Psoas muscle (tissue), 8 donors: ENCODE data around the gene KCNK7. TPM values are rescaled to one million over a fixed set of nuclear protein-coding genes. Genes with fewer than 3 reads are reported as not detected.
A peak's percentile ranks its signal among the peaks of the same experiment; 100 is the strongest.

ENCODE experiments used
- ATAC-seq, 4 donors: fragments of 200-7000 bp; cut with Tn5 transposase; one replicate each; pipeline ENCODE4 v1.9.1; 2020; ENCODE audit warnings: moderate library complexity in 3 of 4, mild to moderate bottlenecking in 2 of 4
- DNase-seq, 2 donors: peaks; one replicate each; pipeline ENCODE4 v3.0.0-alpha.2; 2020
- H3K27ac ChIP-seq: fragments of 200-600 bp; one replicate; pipeline ENCODE4 v1.8.0; 2022
- H3K27me3 ChIP-seq, 3 donors: fragments of 200-600 bp in 1 of 3; one replicate each; pipeline versions ENCODE4 v1.6.1 to v1.8.0; 2013 to 2022; ENCODE audit warnings: low read length in 2 of 3, mild to moderate bottlenecking in 2 of 3, moderate library complexity in 1 of 3; ENCODE audit not compliant: insufficient read depth in 3 of 3
- H3K36me3 ChIP-seq, 2 donors: fragments of 200-600 bp in 1 of 2; one replicate each; pipeline versions ENCODE4 v1.6.1 to v1.8.0; 2013 to 2022; ENCODE audit warnings: low read depth in 1 of 2, mild to moderate bottlenecking in 1 of 2, moderate library complexity in 1 of 2; ENCODE audit not compliant: insufficient read depth in 1 of 2
- H3K4me1 ChIP-seq: fragments of 200-600 bp; one replicate; pipeline ENCODE4 v1.8.0; 2022
- H3K4me3 ChIP-seq: fragments of 200-600 bp; one replicate; pipeline ENCODE4 v1.8.0; 2022; ENCODE audit warnings: mild to moderate bottlenecking
- H3K9me3 ChIP-seq: fragments of 200-600 bp; one replicate; pipeline ENCODE4 v1.8.0; 2022
- WGBS, 3 donors: extraction: QIAGEN DNeasy Blood & Tissue Kit; methylation state at CpG; one replicate each; pipeline versions ENCODE4 v1.1.6 to v1.1.7; 2013; 5-methylcytosine and 5-hydroxymethylcytosine counted together
- intact Hi-C, 2 donors: fragments of 100-400 bp; cut with DNase I; formaldehyde crosslinking; loops; one replicate each; pipeline versions ENCODE4 v1.11.0 to v1.14.2; 2022
- polyA plus RNA-seq, 3 donors: library from polyadenylated mRNA; stranded (reverse); fragments of 200-250 nt; gene quantifications; one replicate each; pipeline ENCODE4 v1.2.3, GENCODE V29; 2013
- total RNA-seq, 4 donors: library from RNA; stranded (reverse); fragmentation: NEBNext Ultra II Directional in 2 of 4; extraction: Animal tissue kit (Norgen Biotek cat#: 25700) in 2 of 4; gene quantifications; one replicate each; pipeline versions ENCODE4 v1.2.1 to v1.2.4, GENCODE V29; 2021 to 2023
- TF ChIP-seq, protein P1 (sequence below): fragments of 200-600 bp; IDR thresholded peaks from one replicate; pipeline ENCODE4 v1.8.0; 2022; ENCODE audit warnings: antibody characterized with exemption
- donor health status: healthy with polysubstance abuse.
- donor health status: DM: no; HTN: no; CAD: no; lungs with moderate emphysema.
- donor health status: Bipolar disorder and iron deficiency.
- donor health status: healthy.
- donor health status: DM: yes; HTN: yes; CAD: no.
- donor health status: DM: no; HTN: no; CAD: no.
- donor health status: DM: no; HTN: no; CAD: no.
- donor health status: DM: yes; HTN: yes; CAD: no.

KCNK7 gene
- total and polyA plus RNA-seq, 7 donors = 0.19 to 1.4 (median 0.41) TPM; not detected in 1

DNA sequence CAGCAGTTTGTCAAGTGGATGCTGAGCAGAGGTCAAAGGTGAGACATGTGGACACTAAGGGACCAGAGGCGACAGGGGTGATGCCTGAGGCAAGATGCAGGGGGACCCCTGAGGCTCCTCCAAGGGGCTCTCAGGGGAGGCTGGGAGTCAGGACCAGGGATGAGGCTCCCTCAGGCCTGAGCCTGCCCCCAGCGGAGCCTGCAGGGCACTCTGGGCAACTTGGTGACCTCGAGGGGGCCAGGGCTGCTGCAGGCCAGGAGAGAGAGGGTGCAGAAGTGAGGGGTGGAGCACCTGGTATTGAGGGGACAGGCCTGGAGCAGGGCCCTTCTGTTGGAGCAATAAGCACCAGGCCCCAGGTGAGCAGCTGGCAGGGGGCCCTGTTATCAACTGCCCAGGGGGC, 13.7 kb downstream of the KCNK7 start:
- Histone ChIP-seq H3K9me3 (no peaks in the 10 kb centered on the region), H3K27ac (peak overlapping the region; percentile 76), H3K27me3 (no peaks in the 10 kb centered on the region), H3K4me3 (no peak overlapping the region), H3K4me1 (peaks cover 66% of the 10 kb centered on the region), H3K36me3 (peaks cover 6 to 82% of the 10 kb centered on the region in 2 donors)
- ATAC-seq (no peak), DNase-seq (no peak)
- TF ChIP-seq, protein P1, sequence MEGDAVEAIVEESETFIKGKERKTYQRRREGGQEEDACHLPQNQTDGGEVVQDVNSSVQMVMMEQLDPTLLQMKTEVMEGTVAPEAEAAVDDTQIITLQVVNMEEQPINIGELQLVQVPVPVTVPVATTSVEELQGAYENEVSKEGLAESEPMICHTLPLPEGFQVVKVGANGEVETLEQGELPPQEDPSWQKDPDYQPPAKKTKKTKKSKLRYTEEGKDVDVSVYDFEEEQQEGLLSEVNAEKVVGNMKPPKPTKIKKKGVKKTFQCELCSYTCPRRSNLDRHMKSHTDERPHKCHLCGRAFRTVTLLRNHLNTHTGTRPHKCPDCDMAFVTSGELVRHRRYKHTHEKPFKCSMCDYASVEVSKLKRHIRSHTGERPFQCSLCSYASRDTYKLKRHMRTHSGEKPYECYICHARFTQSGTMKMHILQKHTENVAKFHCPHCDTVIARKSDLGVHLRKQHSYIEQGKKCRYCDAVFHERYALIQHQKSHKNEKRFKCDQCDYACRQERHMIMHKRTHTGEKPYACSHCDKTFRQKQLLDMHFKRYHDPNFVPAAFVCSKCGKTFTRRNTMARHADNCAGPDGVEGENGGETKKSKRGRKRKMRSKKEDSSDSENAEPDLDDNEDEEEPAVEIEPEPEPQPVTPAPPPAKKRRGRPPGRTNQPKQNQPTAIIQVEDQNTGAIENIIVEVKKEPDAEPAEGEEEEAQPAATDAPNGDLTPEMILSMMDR = no peak
- intact Hi-C loops = no loop called here
- 87 to 95% (median 89%) methylated on average over 3 of the region's 3 CpGs for WGBS, 3 donors

DNA sequence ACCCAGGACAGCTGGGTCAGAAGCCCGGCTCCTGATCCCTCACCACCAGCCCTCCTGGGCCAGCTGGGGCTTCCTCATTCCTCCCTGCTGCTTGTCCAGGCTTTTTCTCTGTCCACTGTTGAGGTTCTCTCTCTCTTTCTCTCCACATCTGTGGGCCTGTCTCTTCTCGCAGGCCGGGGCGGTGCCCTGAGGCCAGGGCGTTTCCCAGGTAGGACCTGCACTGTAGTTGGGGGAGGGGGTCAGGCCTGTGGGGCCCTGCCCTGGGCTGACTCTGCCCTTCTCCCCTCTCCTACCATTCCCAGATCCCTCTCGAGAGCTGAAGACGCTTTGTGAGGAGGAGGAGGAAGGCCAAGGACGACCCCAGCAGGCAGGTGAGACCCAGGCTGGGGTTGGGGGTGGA, 14.8 kb downstream of the KCNK7 start:
- 92 to 100% (median 94%) methylated on average over 6 to 8 of the region's 8 CpGs for WGBS, 3 donors
- peaks cover 6 to 73% of the 10 kb centered on the region in 2 donors for H3K36me3 ChIP-seq
- ATAC-seq (no peak), DNase-seq (no peak)
- no peaks in the 10 kb centered on the region for H3K9me3 ChIP-seq
- no peaks in the 10 kb centered on the region for H3K27me3 ChIP-seq
- intact Hi-C loops = no loop called here
- H3K27ac ChIP-seq = peak overlapping the region; percentile 76
- TF ChIP-seq, protein P1 = no peak
- H3K4me3 ChIP-seq = no peak overlapping the region
- H3K4me1 ChIP-seq = peaks cover 54% of the 10 kb centered on the region

- H3K4me1 ChIP-seq = peaks cover 54% of the 10 kb centered on the region
- intact Hi-C loops = no loop called here
- no peak for ATAC-seq
- DNase-seq = no peak
- H3K36me3 ChIP-seq = peaks cover 6 to 68% of the 10 kb centered on the region in 2 donors
- H3K9me3 ChIP-seq = no peaks in the 10 kb centered on the region
- peak overlapping the region; percentile 76 for H3K27ac ChIP-seq
- 79 to 91% (median 87%) methylated on average over 19 of the region's 19 CpGs for WGBS, 3 donors
- TF ChIP-seq, protein P1 = no peak
- H3K4me3 ChIP-seq = no peak overlapping the region
- no peaks in the 10 kb centered on the region for H3K27me3 ChIP-seq
Observed at GRCh38 chr11:65580031-65580692, 15.4 kb downstream of the KCNK7 start.

DNA sequence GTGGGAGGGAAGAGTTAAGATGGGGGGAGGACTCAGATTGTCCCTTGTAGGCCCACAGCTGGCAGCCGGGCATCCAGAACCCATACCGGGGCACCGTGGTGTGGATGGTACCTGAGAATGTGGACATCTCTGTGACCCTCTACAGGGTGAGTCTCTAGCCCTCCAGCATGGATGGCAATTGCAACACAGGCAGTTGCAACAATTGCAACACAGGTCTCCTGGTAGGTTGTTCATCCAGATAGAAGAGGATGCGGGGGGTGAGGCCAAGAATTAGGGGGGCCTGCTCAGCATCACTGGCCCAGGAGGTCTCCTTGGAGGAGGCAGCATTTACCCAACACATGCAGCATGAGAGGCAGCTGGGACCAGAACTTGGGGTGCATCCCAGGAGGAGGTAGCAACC, 16.3 kb downstream of the KCNK7 start:
- H3K27me3 ChIP-seq = no peaks in the 10 kb centered on the region
- DNase-seq = no peak
- intact Hi-C loops = no loop called here
- no peak overlapping the region for H3K4me3 ChIP-seq
- peaks cover 57% of the 10 kb centered on the region for H3K4me1 ChIP-seq
- no peaks in the 10 kb centered on the region for H3K9me3 ChIP-seq
- H3K27ac ChIP-seq = no peak overlapping the region
- H3K36me3 ChIP-seq = peaks cover 6 to 60% of the 10 kb centered on the region in 2 donors
- 77 to 97% (median 84%) methylated on average over 4 of the region's 4 CpGs for WGBS, 3 donors
- ATAC-seq = no peak
- TF ChIP-seq, protein P1 = no peak

- Histone ChIP-seq H3K27ac (peak overlapping the region; percentile 98), H3K4me1 (peaks cover 55% of the 10 kb centered on the region), H3K36me3 (peaks cover 6 to 56% of the 10 kb centered on the region in 2 donors), H3K4me3 (peak overlapping the region; percentile 99), H3K9me3 (no peaks in the 10 kb centered on the region), H3K27me3 (no peaks in the 10 kb centered on the region)
- DNase-seq = no peak
- ATAC-seq = no peak
- 46 to 73% (median 63%) methylated on average over 3 of the region's 3 CpGs for WGBS, 3 donors
- intact Hi-C loops = no loop called here
- TF ChIP-seq, protein P1 = no peak
Observed at GRCh38 chr11:65578667-65579066, 16.9 kb downstream of the KCNK7 start.
